GM23338 (cell line): Measurements from ENCODE around the gene OR2F2. TPM values are rescaled to one million over a fixed set of nuclear protein-coding genes. Genes with fewer than 3 reads are reported as not detected.

ENCODE experiments used
- ATAC-seq: fragments of 200-7000 bp; cut with Tn5 transposase; 3 replicates; pipeline ENCODE4 v1.9.1; 2020
- DNase-seq: peaks from one replicate; pipeline ENCODE4 v3.0.0-alpha.2; 2015; ENCODE audit warnings: low spot score
- H2AFZ ChIP-seq: fragments of 200-600 bp; sonication (generic); 2 replicates; pipeline ENCODE4 v1.8.0; 2016; ENCODE audit warnings: antibody characterized with exemption, mild to moderate bottlenecking, moderate library complexity
- H3F3A ChIP-seq: fragments of 200-600 bp; sonication (generic); replicated peaks from 2 replicates; pipeline ENCODE4 v1.8.0; 2017; ENCODE audit warnings: antibody characterized with exemption, mixed run types, low read depth
- H3K27ac ChIP-seq: fragments of 200-600 bp; sonication (generic); 2 replicates; pipeline ENCODE4 v1.6.1; 2016; ENCODE audit warnings: low read depth
- H3K27me3 ChIP-seq: fragments of 200-600 bp; sonication (generic); 2 replicates; pipeline ENCODE4 v1.8.0; 2016; ENCODE audit warnings: mild to moderate bottlenecking, mixed run types, moderate library complexity; ENCODE audit not compliant: insufficient read depth
- H3K36me3 ChIP-seq: fragments of 200-600 bp; sonication (generic); 2 replicates; pipeline ENCODE4 v1.8.0; 2016; ENCODE audit warnings: mild to moderate bottlenecking; ENCODE audit not compliant: insufficient read depth
- H3K4me1 ChIP-seq: fragments of 200-600 bp; sonication (generic); 2 replicates; pipeline ENCODE4 v1.8.0; 2016; ENCODE audit warnings: mild to moderate bottlenecking, moderate library complexity; ENCODE audit not compliant: insufficient read depth
- H3K4me2 ChIP-seq: fragments of 200-600 bp; sonication (generic); 2 replicates; pipeline ENCODE4 v1.7.1; 2017; ENCODE audit warnings: mixed run types
- H3K4me3 ChIP-seq: fragments of 200-600 bp; sonication (generic); 2 replicates; pipeline ENCODE4 v1.6.1; 2016; ENCODE audit warnings: mixed run types
- H3K79me2 ChIP-seq: fragments of 200-600 bp; sonication (generic); replicated peaks from 2 replicates; pipeline ENCODE4 v1.8.0; 2017; ENCODE audit warnings: mild to moderate bottlenecking; ENCODE audit not compliant: insufficient read depth
- H3K9me2 ChIP-seq: fragments of 200-600 bp; sonication (generic); 2 replicates; pipeline ENCODE4 v1.8.0; 2017; ENCODE audit not compliant: insufficient read depth
- H4K20me1 ChIP-seq: fragments of 200-600 bp; sonication (generic); replicated peaks from 2 replicates; pipeline ENCODE4 v1.8.0; 2017; ENCODE audit warnings: mild to moderate bottlenecking; ENCODE audit not compliant: insufficient read depth
- H3K27ac Mint-ChIP-seq: 2 replicates; pipeline ENCODE4 v1.8.0; 2020; ENCODE audit warnings: inconsistent platforms, mild to moderate bottlenecking, moderate library complexity, mixed read lengths
- H3K27me3 Mint-ChIP-seq: 3 replicates; pipeline ENCODE4 v1.8.0; 2022; ENCODE audit warnings: low read depth, mild to moderate bottlenecking, moderate library complexity, mixed read lengths, inconsistent platforms; ENCODE audit not compliant: insufficient read depth, poor library complexity
- H3K36me3 Mint-ChIP-seq: 3 replicates; pipeline ENCODE4 v1.8.0; 2021; ENCODE audit warnings: low read depth, mild to moderate bottlenecking, inconsistent platforms, moderate library complexity, mixed read lengths
- H3K4me1 Mint-ChIP-seq: 3 replicates; pipeline ENCODE4 v1.8.0; 2020; ENCODE audit warnings: mild to moderate bottlenecking, inconsistent platforms, mixed read lengths
- H3K4me3 Mint-ChIP-seq: 3 replicates; pipeline ENCODE4 v1.8.0; 2021; ENCODE audit warnings: moderate library complexity, mild to moderate bottlenecking, inconsistent platforms, mixed read lengths
- H3K9me3 Mint-ChIP-seq: 3 replicates; pipeline ENCODE4 v1.8.0; 2020; ENCODE audit warnings: moderate library complexity, mild to moderate bottlenecking, inconsistent platforms, mixed read lengths
- CREB1 ChIP-seq: fragments of 250-450 bp; sonication (Bioruptor Pico); IDR thresholded peaks from 2 replicates; pipeline ENCODE4 v1.5.0; 2020; ENCODE audit warnings: low read depth, mild to moderate bottlenecking, moderate library complexity
- EZH2phosphoT487 ChIP-seq: fragments of 200-600 bp; sonication (generic); IDR thresholded peaks from one replicate; pipeline ENCODE4 v1.8.1; 2018; ENCODE audit warnings: antibody characterized with exemption; ENCODE audit not compliant: unreplicated experiment
- JUNB ChIP-seq: IDR thresholded peaks from one replicate; pipeline ENCODE4 v1.6.1; 2016; ENCODE audit warnings: antibody characterized with exemption; ENCODE audit not compliant: unreplicated experiment
- NANOG ChIP-seq: IDR thresholded peaks from 2 replicates; pipeline ENCODE4 v1.6.1; 2016; ENCODE audit warnings: antibody characterized with exemption, borderline replicate concordance
- ZNF331 ChIP-seq: fragments of 250-450 bp; sonication (Bioruptor Pico); IDR thresholded peaks from 2 replicates; pipeline ENCODE4 v1.5.0; 2020; ENCODE audit warnings: low read depth, mild to moderate bottlenecking, moderate library complexity
- polyA plus RNA-seq: library from polyadenylated mRNA; unstranded; fragments of >200 nt; fragmentation: Nextera tagmentation; extraction: Ambion mirVana; gene quantifications from 2 replicates; pipeline ENCODE4 v1.2.1, GENCODE V29; 2016
- total RNA-seq: library from RNA; depleted of rRNA; stranded (reverse); fragments of >200 nt; shearing (Covaris generic); gene quantifications from 2 replicates; pipeline ENCODE4 v1.2.3, GENCODE V29; 2014
- TF ChIP-seq, protein P1 (sequence below): IDR thresholded peaks from one replicate; pipeline ENCODE4 v1.6.1; 2018; ENCODE audit warnings: antibody characterized with exemption; ENCODE audit not compliant: unreplicated experiment
- TF ChIP-seq, protein P2 (sequence below): fragments of 250-450 bp; sonication (Bioruptor Pico); IDR thresholded peaks from 2 replicates; pipeline ENCODE4 v1.5.0; 2020; ENCODE audit warnings: mild to moderate bottlenecking, moderate library complexity
- TF ChIP-seq, protein P3 (sequence below), 2 experiments: fragments of 200-600 bp in 1 of 2; sonication (generic) in 1 of 2; conservative IDR thresholded peaks; 2 replicates each; pipeline versions ENCODE4 v1.5.1 to v1.6.1; 2016 to 2017; ENCODE audit warnings: antibody characterized with exemption in 2 of 2, low read depth in 2 of 2, mild to moderate bottlenecking in 2 of 2, moderate library complexity in 1 of 2

OR2F2 gene
- total and polyA plus RNA-seq, 2 experiments from 2014 or later = not detected

- H3K79me2 ChIP-seq = no peaks in the 10 kb centered on the region
- no peaks in the 10 kb centered on the region for H3F3A ChIP-seq
- Mint-ChIP-seq H3K36me3 (no peaks in the 10 kb centered on the region), H3K4me1 (peaks cover 16% of the 10 kb centered on the region), H3K4me3 (no peak overlapping the region), H3K9me3 (no peaks in the 10 kb centered on the region; the same call in 2 of the 3 replicates), H3K27ac (no peak overlapping the region), H3K27me3 (no peaks in the 10 kb centered on the region)
- H3K9me2 ChIP-seq = peaks cover 5% of the 10 kb centered on the region
- no peak overlapping the region for H3K4me2 ChIP-seq
- no peak overlapping the region for H3K27ac ChIP-seq
- TF ChIP-seq, protein P1, sequence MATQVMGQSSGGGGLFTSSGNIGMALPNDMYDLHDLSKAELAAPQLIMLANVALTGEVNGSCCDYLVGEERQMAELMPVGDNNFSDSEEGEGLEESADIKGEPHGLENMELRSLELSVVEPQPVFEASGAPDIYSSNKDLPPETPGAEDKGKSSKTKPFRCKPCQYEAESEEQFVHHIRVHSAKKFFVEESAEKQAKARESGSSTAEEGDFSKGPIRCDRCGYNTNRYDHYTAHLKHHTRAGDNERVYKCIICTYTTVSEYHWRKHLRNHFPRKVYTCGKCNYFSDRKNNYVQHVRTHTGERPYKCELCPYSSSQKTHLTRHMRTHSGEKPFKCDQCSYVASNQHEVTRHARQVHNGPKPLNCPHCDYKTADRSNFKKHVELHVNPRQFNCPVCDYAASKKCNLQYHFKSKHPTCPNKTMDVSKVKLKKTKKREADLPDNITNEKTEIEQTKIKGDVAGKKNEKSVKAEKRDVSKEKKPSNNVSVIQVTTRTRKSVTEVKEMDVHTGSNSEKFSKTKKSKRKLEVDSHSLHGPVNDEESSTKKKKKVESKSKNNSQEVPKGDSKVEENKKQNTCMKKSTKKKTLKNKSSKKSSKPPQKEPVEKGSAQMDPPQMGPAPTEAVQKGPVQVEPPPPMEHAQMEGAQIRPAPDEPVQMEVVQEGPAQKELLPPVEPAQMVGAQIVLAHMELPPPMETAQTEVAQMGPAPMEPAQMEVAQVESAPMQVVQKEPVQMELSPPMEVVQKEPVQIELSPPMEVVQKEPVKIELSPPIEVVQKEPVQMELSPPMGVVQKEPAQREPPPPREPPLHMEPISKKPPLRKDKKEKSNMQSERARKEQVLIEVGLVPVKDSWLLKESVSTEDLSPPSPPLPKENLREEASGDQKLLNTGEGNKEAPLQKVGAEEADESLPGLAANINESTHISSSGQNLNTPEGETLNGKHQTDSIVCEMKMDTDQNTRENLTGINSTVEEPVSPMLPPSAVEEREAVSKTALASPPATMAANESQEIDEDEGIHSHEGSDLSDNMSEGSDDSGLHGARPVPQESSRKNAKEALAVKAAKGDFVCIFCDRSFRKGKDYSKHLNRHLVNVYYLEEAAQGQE = no peak
- TF ChIP-seq NANOG (no peak), EZH2phosphoT487 (no peak), JUNB (no peak), ZNF331 (CRISPR knock-in tag) (no peak), CREB1 (CRISPR knock-in tag) (no peak)
- TF ChIP-seq, protein P2, sequence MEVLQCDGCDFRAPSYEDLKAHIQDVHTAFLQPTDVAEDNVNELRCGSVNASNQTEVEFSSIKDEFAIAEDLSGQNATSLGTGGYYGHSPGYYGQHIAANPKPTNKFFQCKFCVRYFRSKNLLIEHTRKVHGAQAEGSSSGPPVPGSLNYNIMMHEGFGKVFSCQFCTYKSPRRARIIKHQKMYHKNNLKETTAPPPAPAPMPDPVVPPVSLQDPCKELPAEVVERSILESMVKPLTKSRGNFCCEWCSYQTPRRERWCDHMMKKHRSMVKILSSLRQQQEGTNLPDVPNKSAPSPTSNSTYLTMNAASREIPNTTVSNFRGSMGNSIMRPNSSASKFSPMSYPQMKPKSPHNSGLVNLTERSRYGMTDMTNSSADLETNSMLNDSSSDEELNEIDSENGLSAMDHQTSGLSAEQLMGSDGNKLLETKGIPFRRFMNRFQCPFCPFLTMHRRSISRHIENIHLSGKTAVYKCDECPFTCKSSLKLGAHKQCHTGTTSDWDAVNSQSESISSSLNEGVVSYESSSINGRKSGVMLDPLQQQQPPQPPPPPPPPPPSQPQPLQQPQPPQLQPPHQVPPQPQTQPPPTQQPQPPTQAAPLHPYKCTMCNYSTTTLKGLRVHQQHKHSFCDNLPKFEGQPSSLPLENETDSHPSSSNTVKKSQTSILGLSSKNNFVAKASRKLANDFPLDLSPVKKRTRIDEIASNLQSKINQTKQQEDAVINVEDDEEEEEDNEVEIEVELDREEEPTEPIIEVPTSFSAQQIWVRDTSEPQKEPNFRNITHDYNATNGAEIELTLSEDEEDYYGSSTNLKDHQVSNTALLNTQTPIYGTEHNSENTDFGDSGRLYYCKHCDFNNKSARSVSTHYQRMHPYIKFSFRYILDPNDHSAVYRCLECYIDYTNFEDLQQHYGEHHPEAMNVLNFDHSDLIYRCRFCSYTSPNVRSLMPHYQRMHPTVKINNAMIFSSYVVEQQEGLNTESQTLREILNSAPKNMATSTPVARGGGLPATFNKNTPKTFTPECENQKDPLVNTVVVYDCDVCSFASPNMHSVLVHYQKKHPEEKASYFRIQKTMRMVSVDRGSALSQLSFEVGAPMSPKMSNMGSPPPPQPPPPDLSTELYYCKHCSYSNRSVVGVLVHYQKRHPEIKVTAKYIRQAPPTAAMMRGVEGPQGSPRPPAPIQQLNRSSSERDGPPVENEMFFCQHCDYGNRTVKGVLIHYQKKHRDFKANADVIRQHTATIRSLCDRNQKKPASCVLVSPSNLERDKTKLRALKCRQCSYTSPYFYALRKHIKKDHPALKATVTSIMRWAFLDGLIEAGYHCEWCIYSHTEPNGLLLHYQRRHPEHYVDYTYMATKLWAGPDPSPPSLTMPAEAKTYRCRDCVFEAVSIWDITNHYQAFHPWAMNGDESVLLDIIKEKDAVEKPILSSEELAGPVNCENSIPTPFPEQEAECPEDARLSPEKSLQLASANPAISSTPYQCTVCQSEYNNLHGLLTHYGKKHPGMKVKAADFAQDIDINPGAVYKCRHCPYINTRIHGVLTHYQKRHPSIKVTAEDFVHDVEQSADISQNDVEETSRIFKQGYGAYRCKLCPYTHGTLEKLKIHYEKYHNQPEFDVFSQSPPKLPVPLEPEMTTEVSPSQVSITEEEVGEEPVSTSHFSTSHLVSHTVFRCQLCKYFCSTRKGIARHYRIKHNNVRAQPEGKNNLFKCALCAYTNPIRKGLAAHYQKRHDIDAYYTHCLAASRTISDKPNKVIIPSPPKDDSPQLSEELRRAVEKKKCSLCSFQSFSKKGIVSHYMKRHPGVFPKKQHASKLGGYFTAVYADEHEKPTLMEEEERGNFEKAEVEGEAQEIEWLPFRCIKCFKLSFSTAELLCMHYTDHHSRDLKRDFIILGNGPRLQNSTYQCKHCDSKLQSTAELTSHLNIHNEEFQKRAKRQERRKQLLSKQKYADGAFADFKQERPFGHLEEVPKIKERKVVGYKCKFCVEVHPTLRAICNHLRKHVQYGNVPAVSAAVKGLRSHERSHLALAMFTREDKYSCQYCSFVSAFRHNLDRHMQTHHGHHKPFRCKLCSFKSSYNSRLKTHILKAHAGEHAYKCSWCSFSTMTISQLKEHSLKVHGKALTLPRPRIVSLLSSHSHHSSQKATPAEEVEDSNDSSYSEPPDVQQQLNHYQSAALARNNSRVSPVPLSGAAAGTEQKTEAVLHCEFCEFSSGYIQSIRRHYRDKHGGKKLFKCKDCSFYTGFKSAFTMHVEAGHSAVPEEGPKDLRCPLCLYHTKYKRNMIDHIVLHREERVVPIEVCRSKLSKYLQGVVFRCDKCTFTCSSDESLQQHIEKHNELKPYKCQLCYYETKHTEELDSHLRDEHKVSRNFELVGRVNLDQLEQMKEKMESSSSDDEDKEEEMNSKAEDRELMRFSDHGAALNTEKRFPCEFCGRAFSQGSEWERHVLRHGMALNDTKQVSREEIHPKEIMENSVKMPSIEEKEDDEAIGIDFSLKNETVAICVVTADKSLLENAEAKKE = no peak
- TF ChIP-seq, protein P3, sequence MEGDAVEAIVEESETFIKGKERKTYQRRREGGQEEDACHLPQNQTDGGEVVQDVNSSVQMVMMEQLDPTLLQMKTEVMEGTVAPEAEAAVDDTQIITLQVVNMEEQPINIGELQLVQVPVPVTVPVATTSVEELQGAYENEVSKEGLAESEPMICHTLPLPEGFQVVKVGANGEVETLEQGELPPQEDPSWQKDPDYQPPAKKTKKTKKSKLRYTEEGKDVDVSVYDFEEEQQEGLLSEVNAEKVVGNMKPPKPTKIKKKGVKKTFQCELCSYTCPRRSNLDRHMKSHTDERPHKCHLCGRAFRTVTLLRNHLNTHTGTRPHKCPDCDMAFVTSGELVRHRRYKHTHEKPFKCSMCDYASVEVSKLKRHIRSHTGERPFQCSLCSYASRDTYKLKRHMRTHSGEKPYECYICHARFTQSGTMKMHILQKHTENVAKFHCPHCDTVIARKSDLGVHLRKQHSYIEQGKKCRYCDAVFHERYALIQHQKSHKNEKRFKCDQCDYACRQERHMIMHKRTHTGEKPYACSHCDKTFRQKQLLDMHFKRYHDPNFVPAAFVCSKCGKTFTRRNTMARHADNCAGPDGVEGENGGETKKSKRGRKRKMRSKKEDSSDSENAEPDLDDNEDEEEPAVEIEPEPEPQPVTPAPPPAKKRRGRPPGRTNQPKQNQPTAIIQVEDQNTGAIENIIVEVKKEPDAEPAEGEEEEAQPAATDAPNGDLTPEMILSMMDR (conservative IDR thresholded peaks at IDR 0.05; ENCODE audit: low read depth in 2 of 2) = no peak
- no peaks in the 10 kb centered on the region for H4K20me1 ChIP-seq
- no peak for DNase-seq
- no peak for ATAC-seq
- H3K27me3 ChIP-seq = no peaks in the 10 kb centered on the region
- no peaks in the 10 kb centered on the region for H3K36me3 ChIP-seq
- peak overlapping the region; percentile 3; the same call in 1 of the 2 replicates for H2AFZ ChIP-seq
- no peak overlapping the region for H3K4me3 ChIP-seq
- peaks cover 3% of the 10 kb centered on the region; the same call in 1 of the 2 replicates for H3K4me1 ChIP-seq
Observed at GRCh38 chr7:143954135-143954534, 19.1 kb downstream of the OR2F2 start.
